Activated CD4-positive, alpha-beta T cell treated with anti-CD3 and anti-CD28 coated beads for 1 hour (primary cell): ENCODE results near the gene DISC1.
"Not testable (repeated sequence)": the region's sequence is repeated elsewhere in the genome, so short reads cannot be mapped to it uniquely, and the experiment has no call there.

ENCODE experiments used
- DNase-seq: peaks from one replicate; pipeline ENCODE4 v3.0.0-alpha.2; 2020

Gene DISC1

DNA sequence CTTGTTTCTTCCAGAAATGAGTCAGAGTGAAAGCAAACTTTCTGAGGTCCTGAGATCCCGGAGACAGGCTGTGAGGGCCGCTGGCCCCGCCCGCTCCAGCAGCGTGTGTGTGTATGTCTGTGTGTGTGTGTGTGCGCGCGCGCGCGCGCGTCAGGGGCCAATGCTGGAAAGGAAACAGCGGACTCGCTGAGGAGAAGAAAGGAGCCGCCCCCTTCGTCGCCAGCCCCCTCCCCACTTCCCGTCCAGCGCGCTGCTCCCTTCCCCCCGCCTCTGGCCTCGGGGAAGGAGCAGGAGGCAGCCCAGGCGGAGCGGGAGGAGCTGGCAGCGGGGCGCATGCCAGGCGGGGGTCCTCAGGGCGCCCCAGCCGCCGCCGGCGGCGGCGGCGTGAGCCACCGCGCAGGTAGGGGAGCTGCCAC is at the start of gene DISC1:
TSS of gene DISC1 (plus strand) at position 256 of the 416 bp plus-strand sequence. CDS start at position 334, 78 bp downstream.
- DNase-seq: peak; percentile 55

GRCh38 chr1:231576804-231577718 is 49.5 kb upstream of the DISC1 start:
- DNase-seq: no peak

DNA sequence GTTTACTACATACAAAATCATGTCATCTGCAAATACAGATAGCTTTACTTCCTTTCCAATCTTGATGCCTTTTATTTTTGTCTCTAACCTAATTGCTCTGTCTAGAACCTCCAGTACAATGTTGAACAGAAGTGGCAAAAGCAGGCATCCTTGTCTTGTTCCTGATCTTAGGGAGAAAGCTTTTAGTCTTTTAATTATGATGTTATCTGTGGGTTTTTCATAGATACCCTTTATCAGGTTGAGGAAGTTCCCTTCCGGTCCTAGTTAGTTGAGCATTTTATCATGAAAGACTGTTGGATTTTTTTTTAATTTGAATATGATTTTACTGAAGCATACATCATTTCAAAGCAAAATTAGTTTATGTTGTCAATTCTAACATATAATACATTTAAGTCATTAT is 45.7 kb upstream of the DISC1 start:
- no peak for DNase-seq

DNA sequence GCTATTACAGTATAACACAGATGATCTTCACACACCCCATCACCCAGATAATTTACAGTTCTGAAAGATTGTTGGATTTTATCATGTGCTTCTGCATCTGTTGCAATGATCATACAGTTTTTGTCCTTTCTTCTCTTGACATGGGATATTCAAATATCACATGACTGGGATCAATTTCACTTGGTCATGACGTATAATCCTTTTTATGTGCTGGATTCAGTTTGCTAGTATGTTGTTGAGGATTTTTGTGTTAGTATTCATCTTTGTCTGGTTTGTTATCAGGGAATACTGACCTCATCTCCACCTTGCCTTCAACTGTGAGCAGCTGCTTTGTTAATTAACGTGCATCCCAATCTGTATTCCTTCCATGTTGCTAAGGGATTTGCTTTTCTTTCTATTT is 44.7 kb upstream of the DISC1 start:
- no peak for DNase-seq

- no peak for DNase-seq
These were observed 43.2 kb upstream of the DISC1 start for GRCh38 chr1:231583376-231583775.

DNA sequence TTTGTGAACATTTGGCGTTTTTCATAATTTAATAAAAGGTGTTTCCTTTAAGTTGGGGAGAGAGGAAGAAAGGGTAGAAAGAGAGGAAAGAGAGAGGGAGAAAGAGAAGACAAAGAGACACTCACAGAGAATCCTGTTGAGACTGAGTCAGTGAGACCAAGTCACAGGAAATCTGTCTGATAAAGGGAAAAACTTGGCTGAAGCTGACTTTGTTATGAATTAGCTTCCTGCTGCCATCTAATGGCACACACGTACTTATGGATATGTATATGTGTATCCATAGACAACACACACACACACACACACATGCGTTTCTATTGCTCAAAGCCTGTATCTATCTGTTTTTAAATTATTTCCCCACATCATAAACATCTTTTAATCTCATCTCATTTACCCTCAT is 42.5 kb upstream of the DISC1 start:
- DNase-seq: no peak

DNA sequence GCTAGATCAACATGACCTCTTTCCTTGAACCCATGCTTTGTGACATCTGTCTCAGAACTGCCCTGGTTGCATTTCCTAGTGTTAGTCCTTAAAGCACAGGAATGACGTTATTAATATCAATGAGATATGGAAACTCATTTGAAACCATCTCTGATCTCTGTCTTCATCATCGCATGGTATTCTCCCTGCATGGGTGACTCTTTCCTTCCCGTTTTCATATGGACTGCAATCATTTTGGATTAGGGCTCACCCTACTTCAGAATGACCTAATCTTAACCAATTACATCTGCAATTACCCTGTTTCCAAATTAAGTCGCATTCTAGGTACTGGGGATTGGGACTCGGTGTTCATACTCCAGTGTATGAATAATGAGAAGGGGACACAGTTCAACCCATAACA is 41.7 kb upstream of the DISC1 start:
- DNase-seq: no peak

- DNase-seq: no peak
These were observed 36.0 kb upstream of the DISC1 start for GRCh38 chr1:231590453-231591198.

GRCh38 chr1:231591466-231591865 is 35.1 kb upstream of the DISC1 start:
- no peak for DNase-seq

GRCh38 chr1:231592809-231593208 is 33.8 kb upstream of the DISC1 start:
- DNase-seq: no peak

- DNase-seq: not testable (repeated sequence)
These were observed 33.3 kb upstream of the DISC1 start for GRCh38 chr1:231593264-231593663.

DNA sequence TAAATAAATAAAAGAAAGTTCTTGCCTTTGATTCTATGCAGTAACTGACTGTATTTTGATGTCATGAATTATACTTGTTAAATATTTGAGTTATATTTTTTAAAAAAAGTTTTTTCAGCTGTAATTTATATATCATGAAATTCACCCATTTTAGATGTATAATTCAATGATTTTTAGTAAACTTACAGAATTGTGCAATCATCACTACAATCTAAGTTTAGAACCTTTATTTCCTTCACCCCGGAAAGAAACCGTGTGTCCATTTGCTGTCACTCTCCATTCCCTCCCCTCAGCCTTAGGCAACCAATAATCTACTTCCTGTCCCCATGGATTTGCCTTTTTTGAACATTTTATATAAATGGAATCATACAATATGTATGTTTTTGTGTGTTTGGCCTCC is 32.5 kb upstream of the DISC1 start:
- DNase-seq: no peak

DNA sequence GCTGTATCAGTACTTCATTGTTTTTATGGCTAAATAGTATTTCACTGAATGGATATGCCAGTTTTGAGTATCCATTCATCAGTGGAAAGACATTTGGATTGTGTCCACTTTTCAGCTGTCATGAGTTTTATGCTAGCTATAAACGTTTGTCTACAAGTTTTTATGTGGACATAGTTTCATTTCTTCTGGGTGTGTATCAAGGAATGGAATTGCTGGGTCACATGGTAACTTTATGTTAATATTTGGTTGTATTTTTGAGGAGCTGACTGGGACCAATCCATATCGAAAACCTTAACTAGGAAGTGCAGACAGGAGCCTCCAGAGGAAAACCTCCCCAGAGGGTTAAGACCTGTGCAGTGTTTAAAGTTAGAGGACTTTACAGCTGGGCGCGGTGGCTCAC is 31.8 kb upstream of the DISC1 start:
- DNase-seq: no peak

- DNase-seq: no peak
These were observed 30.2 kb upstream of the DISC1 start for GRCh38 chr1:231596337-231596791.

DNA sequence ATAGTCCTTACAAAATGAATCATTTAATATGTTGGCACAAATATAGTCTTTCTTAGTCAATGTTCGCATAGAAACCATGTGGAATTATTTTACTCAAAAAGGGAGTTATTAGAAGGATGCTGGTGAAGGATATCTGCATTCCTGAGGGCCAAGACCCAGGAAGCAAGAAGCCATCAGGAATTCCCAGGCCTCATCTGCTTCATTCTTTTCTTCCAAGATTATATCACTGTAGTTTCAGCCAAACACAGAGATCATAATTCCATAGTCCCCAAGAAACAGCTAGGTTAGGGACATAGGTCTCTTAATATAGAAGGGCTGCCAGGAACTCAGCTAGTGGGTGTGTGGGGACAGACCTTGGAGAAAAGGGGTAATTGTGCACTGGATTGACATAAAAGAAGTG is 28.6 kb upstream of the DISC1 start:
- DNase-seq: no peak

- no peak for DNase-seq
These were observed 26.1 kb upstream of the DISC1 start for GRCh38 chr1:231600458-231600976.

- DNase-seq: no peak
These were observed 24.5 kb upstream of the DISC1 start for GRCh38 chr1:231601824-231602672.

DNA sequence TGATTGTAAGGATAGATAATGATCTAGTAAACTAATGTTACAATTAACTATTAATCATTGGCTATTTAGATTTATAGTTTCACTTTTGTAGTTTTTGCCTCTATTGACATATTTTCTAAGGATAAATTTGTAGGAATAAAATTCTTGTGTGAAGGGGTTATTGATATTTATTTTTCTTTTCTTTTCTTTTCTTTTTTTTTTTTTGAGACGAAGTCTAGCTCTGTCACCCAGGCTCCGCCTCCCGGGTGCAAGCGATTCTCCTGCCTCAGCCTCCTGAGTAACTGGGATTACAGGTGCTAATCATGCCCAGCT is 24.0 kb upstream of the DISC1 start:
- DNase-seq: no peak

- no peak for DNase-seq
These were observed 22.9 kb upstream of the DISC1 start for GRCh38 chr1:231603598-231604275.

GRCh38 chr1:231604276-231604621 is 22.3 kb upstream of the DISC1 start:
- DNase-seq: no peak

DNA sequence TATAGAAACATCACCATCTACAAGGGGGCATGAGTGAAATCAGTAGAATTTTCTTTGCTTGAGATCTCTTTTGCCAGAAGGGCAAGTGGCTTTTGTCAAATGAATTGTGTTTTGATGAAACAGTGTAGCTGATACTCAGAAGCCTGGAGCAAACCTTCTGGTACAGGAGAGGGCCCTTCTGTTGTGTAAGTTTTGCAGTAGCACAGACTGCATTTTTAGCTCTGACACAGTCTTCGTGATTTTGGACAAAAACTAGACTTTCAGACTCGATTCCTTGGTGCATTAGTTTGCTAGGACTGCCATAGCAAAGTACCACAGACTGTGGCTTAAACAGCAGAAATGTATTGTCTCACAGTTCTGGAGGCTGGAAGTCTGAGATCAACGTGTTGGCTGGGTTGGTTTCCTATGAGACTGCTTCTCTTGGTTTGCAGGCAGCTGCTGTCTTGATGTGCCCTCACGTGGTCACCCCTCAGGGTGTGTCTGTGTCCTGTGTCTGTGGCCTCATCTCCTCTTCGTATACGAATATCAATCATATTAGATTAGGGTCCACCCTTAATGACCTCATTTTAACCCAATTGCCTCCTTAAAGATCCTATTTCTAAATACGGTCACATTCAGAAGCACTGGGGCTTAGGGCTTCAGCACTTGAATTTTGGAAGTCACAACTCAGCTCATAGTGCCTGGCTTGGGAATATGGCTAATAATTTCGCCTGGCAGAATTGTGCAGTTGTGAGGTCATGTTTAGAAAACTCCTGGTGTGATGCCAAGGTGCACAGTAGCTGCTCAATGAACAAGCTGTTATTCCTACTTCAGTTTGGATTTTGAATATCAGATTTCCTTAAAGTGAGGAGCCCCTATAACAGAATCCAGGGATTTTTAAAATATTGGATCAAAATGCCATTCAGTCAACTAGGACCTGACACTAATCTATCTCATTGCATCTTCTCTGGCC is 21.2 kb upstream of the DISC1 start:
- DNase-seq: no peak
